ENCODE measurements around the gene COCH.

COCH gene

DNA sequence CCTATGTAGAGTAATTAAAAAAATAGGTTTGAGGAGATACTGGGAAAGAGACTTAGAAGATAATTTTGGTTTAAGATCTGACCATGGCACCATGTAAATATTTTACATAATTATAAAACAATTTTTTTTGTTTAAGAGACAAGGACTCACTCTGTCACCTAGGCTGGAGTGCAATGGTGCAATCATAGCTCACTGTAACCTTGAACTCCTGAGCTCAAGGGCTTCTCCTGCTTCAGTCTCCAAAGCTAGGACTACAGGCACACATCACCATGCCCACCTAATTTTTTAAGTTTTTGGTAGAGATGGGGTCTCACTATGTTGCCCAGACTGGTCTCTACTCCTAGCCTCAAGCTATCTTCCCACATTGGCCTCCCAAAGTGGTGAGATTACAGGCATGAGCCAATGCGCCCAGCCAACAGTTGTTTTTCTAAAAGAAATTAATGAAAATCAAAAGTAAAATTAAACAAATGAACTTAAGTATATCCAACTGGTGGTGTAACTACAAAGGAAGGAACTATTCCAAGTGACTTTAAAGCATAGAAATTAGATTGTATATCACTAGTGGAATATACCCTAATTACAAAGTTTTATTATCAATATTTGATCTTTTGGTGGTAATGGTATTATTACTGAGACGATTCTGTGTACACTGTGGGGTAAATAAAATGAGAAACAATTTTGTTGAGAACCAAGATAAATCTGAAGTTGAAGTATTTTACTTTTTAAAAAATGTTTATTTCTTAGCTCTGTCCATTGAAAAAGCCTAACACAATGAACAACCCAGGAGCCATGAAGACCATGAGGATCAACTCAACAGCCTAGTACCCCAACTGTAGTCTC lies 29.1 kb downstream of the COCH start:
- TF ChIP-seq, protein P1, sequence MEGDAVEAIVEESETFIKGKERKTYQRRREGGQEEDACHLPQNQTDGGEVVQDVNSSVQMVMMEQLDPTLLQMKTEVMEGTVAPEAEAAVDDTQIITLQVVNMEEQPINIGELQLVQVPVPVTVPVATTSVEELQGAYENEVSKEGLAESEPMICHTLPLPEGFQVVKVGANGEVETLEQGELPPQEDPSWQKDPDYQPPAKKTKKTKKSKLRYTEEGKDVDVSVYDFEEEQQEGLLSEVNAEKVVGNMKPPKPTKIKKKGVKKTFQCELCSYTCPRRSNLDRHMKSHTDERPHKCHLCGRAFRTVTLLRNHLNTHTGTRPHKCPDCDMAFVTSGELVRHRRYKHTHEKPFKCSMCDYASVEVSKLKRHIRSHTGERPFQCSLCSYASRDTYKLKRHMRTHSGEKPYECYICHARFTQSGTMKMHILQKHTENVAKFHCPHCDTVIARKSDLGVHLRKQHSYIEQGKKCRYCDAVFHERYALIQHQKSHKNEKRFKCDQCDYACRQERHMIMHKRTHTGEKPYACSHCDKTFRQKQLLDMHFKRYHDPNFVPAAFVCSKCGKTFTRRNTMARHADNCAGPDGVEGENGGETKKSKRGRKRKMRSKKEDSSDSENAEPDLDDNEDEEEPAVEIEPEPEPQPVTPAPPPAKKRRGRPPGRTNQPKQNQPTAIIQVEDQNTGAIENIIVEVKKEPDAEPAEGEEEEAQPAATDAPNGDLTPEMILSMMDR (IDR thresholded peaks at IDR 0.05), result no peak
- no peak overlapping the region for H3K4me3 ChIP-seq
- H3K27ac ChIP-seq, result no peak overlapping the region
- DNase-seq (ENCODE audit: low spot score), result no peak

DNA sequence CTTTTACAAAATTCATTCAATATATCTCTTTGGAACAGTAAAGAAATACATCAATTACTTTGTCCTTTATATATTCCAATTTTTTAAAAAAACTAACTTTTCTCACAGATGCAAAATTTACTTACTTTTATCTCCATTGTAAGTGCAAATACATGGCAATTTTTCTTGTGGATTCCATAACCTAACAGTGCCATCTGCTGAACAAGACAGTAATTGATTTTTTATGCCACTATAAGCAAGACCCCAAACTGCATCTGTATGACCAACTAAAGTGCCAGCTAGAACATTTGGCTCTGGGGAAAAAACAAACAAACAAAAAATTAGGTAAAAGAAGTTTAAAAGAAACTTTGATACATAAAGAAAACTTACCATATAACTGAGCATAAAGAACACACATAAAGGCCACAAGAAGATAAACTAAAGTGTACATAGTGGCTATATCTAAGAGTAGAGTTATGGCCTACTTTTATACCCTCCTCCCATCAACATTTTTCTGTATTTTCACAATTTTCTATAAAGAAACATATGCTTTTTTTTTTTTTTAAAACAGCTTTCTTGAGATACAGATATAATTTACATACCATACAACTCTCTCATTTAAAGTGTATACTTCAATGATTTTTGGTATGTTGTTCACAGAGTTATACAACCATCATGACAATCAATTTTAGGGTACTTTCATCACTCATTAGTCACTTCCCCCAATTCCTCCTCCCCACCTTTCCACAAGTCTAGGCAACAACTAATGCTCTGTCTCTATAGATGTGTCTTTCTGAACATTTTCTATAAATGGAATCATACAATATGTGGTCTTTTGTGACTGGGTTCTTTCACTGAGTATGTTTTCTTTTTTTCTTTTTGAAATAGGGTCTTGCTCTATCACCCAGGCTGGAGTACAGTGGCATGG lies 32.6 kb downstream of the COCH start:
- TF ChIP-seq, protein P1 (IDR thresholded peaks at IDR 0.05), result no peak
- Histone ChIP-seq H3K27ac (no peak overlapping the region), H3K4me3 (no peak overlapping the region)
- no peak for DNase-seq (ENCODE audit: low spot score)

DNA sequence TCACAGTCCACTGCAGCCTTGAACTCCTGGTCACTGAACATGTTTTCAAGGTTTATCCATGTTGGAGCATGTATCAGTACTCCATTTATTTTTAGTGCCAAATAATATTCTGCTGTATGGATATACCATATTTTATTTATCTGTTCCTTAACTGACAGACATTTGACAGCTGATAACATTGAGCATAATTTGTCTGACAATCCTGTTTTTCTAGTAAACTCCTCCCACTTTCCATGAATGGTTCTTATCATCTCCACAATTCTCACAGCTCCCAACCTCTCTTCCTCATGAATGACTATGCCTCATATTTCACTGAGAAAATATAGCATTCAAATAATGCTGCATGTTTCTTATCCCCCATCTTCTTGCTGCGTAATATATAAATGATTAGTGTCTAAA lies 33.3 kb downstream of the COCH start:
- Histone ChIP-seq H3K27ac (no peak overlapping the region), H3K4me3 (no peak overlapping the region)
- no peak for DNase-seq (ENCODE audit: low spot score)
- TF ChIP-seq, protein P1 (IDR thresholded peaks at IDR 0.05), result no peak

DNA sequence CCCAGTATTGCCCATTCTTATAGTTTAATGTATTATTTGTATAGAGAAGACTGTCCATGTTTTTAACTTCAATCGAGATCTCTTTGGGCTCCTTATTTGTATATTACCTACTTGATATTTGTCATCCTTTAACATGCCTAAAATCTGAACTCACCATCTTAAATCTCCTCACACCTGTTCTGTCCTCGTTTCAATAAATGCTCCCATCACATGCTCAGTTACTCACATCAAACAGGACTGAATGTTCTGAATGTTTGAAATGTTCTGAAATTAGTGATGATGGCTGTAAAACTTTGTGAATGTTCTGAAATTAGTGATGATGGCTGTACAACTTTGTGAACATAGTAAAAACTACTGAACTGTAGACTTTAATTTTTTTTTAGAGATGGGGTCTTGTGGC lies 34.5 kb downstream of the COCH start:
- no peak overlapping the region for H3K4me3 ChIP-seq
- no peak overlapping the region for H3K27ac ChIP-seq
- TF ChIP-seq, protein P1 (IDR thresholded peaks at IDR 0.05), result no peak
- no peak for DNase-seq (ENCODE audit: low spot score)

DNA sequence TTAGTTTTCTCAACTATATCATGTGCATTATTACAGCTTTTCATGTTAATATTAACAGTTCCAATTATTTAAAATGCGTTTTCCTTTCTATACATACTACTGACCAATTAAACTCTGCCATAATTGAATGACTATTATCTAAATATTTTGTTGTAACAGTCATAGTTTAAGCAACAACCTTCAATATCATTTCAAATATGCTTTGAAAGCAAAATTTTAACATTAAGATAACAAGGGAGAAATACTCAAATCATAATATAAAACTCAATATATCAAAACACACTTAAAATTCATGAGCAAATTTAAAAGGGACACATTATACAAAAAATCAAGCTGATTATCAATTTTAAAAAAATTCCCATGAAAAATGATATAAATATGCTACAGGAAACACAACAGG lies 40.5 kb downstream of the COCH start:
- H3K27ac ChIP-seq, result no peak overlapping the region
- no peak overlapping the region for H3K4me3 ChIP-seq
- TF ChIP-seq, protein P1 (IDR thresholded peaks at IDR 0.05), result no peak
- no peak for DNase-seq (ENCODE audit: low spot score)

DNA sequence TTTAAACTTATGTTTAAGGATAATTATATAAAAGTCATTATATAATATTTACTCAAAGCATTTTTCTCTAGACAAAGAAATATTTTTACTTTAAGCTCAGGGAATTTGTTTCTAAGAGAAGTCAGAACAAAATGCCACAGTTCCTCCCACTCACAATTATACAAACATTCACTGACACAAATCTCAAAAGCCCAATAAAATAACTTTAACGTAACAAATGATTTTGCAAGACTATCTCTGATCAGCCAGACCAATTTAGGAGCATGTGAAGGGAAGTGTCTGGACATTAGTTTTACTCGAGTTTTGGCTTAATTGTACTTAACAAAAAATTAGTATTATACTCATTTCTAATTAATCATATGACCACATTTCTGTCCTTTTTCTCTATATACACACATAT lies 41.2 kb downstream of the COCH start:
- Histone ChIP-seq H3K27ac (no peak overlapping the region), H3K4me3 (no peak overlapping the region)
- no peak for DNase-seq (ENCODE audit: low spot score)
- TF ChIP-seq, protein P1 (IDR thresholded peaks at IDR 0.05), result no peak
